ENCODE results near the gene IL22RA1.
A peak's percentile ranks its signal among the peaks of the same experiment; 100 is the strongest.

Gene IL22RA1

GRCh38 chr1:24167008-24167407 lies 24.1 kb upstream of the IL22RA1 start:
- no peak for DNase-seq (ENCODE audit: low read depth)

GRCh38 chr1:24165500-24165899 lies 22.6 kb upstream of the IL22RA1 start:
- DNase-seq (ENCODE audit: low read depth) = no peak

- no peak for DNase-seq (ENCODE audit: low read depth)
Observed at GRCh38 chr1:24164004-24164403, 21.1 kb upstream of the IL22RA1 start.

- no peak for DNase-seq (ENCODE audit: low read depth)
Observed at GRCh38 chr1:24162201-24162600, 19.3 kb upstream of the IL22RA1 start.

- DNase-seq (ENCODE audit: low read depth) = no peak
Observed at GRCh38 chr1:24161270-24161669, 18.3 kb upstream of the IL22RA1 start.

GRCh38 chr1:24159366-24159765 lies 16.4 kb upstream of the IL22RA1 start:
- no peak for DNase-seq (ENCODE audit: low read depth)

- no peak for DNase-seq (ENCODE audit: low read depth)
Observed at GRCh38 chr1:24157918-24158481, 15.1 kb upstream of the IL22RA1 start.

- no peak for DNase-seq (ENCODE audit: low read depth)
Observed at GRCh38 chr1:24156542-24157260, 13.8 kb upstream of the IL22RA1 start.

- DNase-seq (ENCODE audit: low read depth) = no peak
Observed at GRCh38 chr1:24155011-24155782, 12.3 kb upstream of the IL22RA1 start.

GRCh38 chr1:24154215-24154614 lies 11.3 kb upstream of the IL22RA1 start:
- DNase-seq (ENCODE audit: low read depth) = no peak

GRCh38 chr1:24152631-24153494 lies 9.9 kb upstream of the IL22RA1 start:
- DNase-seq (ENCODE audit: low read depth) = no peak

- no peak for DNase-seq (ENCODE audit: low read depth)
Observed at GRCh38 chr1:24151175-24151533, 8.2 kb upstream of the IL22RA1 start.

- DNase-seq (ENCODE audit: low read depth) = peak; percentile 27
Observed at GRCh38 chr1:24150234-24151174, 7.6 kb upstream of the IL22RA1 start.

- peak; percentile 19 for DNase-seq (ENCODE audit: low read depth)
Observed at GRCh38 chr1:24149866-24150233, 6.9 kb upstream of the IL22RA1 start.

GRCh38 chr1:24147816-24148215 lies 4.9 kb upstream of the IL22RA1 start:
- DNase-seq (ENCODE audit: low read depth) = no peak

GRCh38 chr1:24147194-24147593 lies 4.3 kb upstream of the IL22RA1 start:
- DNase-seq (ENCODE audit: low read depth) = no peak

GRCh38 chr1:24141311-24141997 lies 1.5 kb downstream of the IL22RA1 start:
- no peak for DNase-seq (ENCODE audit: low read depth)

- DNase-seq (ENCODE audit: low read depth) = no peak
Observed at GRCh38 chr1:24140741-24141181, 2.2 kb downstream of the IL22RA1 start.

GRCh38 chr1:24139841-24140425 lies 3.0 kb downstream of the IL22RA1 start:
- no peak for DNase-seq (ENCODE audit: low read depth)

GRCh38 chr1:24139222-24139489 lies 3.8 kb downstream of the IL22RA1 start:
- no peak for DNase-seq (ENCODE audit: low read depth)
